Adrenal gland (tissue), 12 donors: ENCODE results near the gene IQSEC1. TPM values are rescaled to one million over a fixed set of nuclear protein-coding genes. Genes with fewer than 3 reads are reported as not detected.

ENCODE experiments used
- DNase-seq, 7 donors: peaks; one replicate each; pipeline ENCODE4 v3.0.0-alpha.2; 2019 to 2020
- H3K27ac ChIP-seq, 5 donors: fragments of 200-600 bp; sonication (generic) in 4 of 5; 1 replicate in 3 of 5; 2 replicates in 2 of 5; pipeline versions ENCODE4 v1.5.1 to v1.8.0; 2016 to 2020; ENCODE audit warnings: mild to moderate bottlenecking in 1 of 5
- H3K27me3 ChIP-seq: fragments of 200-600 bp; 2 replicates; pipeline ENCODE4 v1.8.0; 2021
- H3K36me3 ChIP-seq, 2 donors: fragments of 200-600 bp; replicated peaks in 1 of 2; 1 replicate in 1 of 2; 2 replicates in 1 of 2; pipeline versions ENCODE4 v1.5.1 to v1.8.0; 2018 to 2022
- H3K4me1 ChIP-seq, 2 donors: fragments of 200-600 bp; replicated peaks in 1 of 2; 1 replicate in 1 of 2; 2 replicates in 1 of 2; pipeline versions ENCODE4 v1.5.1 to v1.8.0; 2018 to 2021
- H3K4me3 ChIP-seq, 4 donors: fragments of 200-600 bp; sonication (generic) in 3 of 4; one replicate each; pipeline ENCODE4 v1.5.1; 2016 to 2018
- H3K9me3 ChIP-seq, 3 donors: fragments of 200-600 bp; sonication (generic) in 1 of 3; replicated peaks in 1 of 3; 1 replicate in 2 of 3; 2 replicates in 1 of 3; pipeline versions ENCODE4 v1.5.1 to v1.8.0; 2016 to 2021
- POLR2A ChIP-seq, 2 donors: fragments of 450-650 bp; IDR thresholded peaks; one replicate each; pipeline ENCODE4 v1.6.1; 2017; ENCODE audit warnings: antibody characterized with exemption in 2 of 2, mild to moderate bottlenecking in 2 of 2, moderate library complexity in 1 of 2
- whole genome bisulfite sequencing, 4 donors: extraction: QIAGEN DNeasy Blood & Tissue Kit in 2 of 4; methylation state at CpG; one replicate each; pipeline versions ENCODE4 v1.1.5 to v1.1.7; 2013 to 2017; 5-methylcytosine and 5-hydroxymethylcytosine counted together
- intact Hi-C, 2 donors: fragments of 100-400 bp; cut with DNase I; formaldehyde crosslinking; loops; one replicate each; pipeline versions ENCODE4 v1.14.1 to v1.15.0; 2022 to 2023
- polyA plus RNA-seq, 3 donors: library from polyadenylated mRNA; stranded (reverse); fragments of 200-250 nt in 2 of 3; fragments of 350-450 nt in 1 of 3; fragmentation: Illumina TruSeq in 1 of 3; extraction: RNeasy Lipid Tissue Mini Kit (QIAGEN cat#74804) in 1 of 3; gene quantifications; one replicate each; pipeline ENCODE4 v1.2.3, GENCODE V29; 2013 to 2014
- total RNA-seq, 9 donors: library from RNA; depleted of rRNA in 4 of 9; stranded (reverse); fragments of >200 nt in 4 of 9; fragments of 120-200 nt in 1 of 9; fragmentation: NEBNext Ultra II Directional in 1 of 9; extraction: Animal tissue kit (Norgen Biotek cat#: 25700) in 1 of 9; gene quantifications; one replicate each; pipeline versions ENCODE4 v1.1.0 to v1.2.4, GENCODE V29; 2013 to 2023
- TF ChIP-seq, protein P1 (sequence below), 6 experiments: fragments of 450-650 bp in 4 of 6; fragments of 200-600 bp in 2 of 6; sonication (generic) in 1 of 6; IDR thresholded peaks; 1 replicate in 5 of 6; 2 replicates in 1 of 6; pipeline versions ENCODE4 v1.5.1 to v1.8.0; 2016 to 2021; ENCODE audit warnings: antibody characterized with exemption in 6 of 6, mild to moderate bottlenecking in 2 of 6, moderate library complexity in 1 of 6
- donor health status: healthy with polysubstance abuse.
- donor health status: Bipolar disorder and iron deficiency.
- donor health status: DM: yes; HTN: yes; CAD: no.
- donor health status: DM: no; HTN: no; CAD: no.
- donor health status: DM: no; HTN: no; CAD: no.
- donor health status: DM: yes; HTN: yes; CAD: no.

Gene IQSEC1
- total and polyA plus RNA-seq, 12 donors, result 24.4 to 133 (median 94.2) TPM

GRCh38 chr3:12914088-12914487, 159.1 kb downstream of the IQSEC1 start:
- Histone ChIP-seq H3K27ac (peak overlapping the region in 1 of 5 donors; percentile 12), H3K9me3 (no peaks in the 10 kb centered on the region), H3K4me1 (no peaks in the 10 kb centered on the region), H3K27me3 (no peaks in the 10 kb centered on the region), H3K4me3 (no peak overlapping the region), H3K36me3 (peaks cover 0 to 91% of the 10 kb centered on the region in 2 donors)
- peak in 3 of 7 donors; percentile 58 to 68 (median 60) for DNase-seq
- 50 to 94% (median 59%) methylated on average over 7 of the region's 7 CpGs for WGBS, 4 donors
- TF ChIP-seq, protein P1, sequence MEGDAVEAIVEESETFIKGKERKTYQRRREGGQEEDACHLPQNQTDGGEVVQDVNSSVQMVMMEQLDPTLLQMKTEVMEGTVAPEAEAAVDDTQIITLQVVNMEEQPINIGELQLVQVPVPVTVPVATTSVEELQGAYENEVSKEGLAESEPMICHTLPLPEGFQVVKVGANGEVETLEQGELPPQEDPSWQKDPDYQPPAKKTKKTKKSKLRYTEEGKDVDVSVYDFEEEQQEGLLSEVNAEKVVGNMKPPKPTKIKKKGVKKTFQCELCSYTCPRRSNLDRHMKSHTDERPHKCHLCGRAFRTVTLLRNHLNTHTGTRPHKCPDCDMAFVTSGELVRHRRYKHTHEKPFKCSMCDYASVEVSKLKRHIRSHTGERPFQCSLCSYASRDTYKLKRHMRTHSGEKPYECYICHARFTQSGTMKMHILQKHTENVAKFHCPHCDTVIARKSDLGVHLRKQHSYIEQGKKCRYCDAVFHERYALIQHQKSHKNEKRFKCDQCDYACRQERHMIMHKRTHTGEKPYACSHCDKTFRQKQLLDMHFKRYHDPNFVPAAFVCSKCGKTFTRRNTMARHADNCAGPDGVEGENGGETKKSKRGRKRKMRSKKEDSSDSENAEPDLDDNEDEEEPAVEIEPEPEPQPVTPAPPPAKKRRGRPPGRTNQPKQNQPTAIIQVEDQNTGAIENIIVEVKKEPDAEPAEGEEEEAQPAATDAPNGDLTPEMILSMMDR (IDR thresholded peaks at IDR 0.05), result no peak
- no peak for TF ChIP-seq POLR2A (IDR thresholded peaks at IDR 0.05)
- intact Hi-C loops, result no loop called here

DNA sequence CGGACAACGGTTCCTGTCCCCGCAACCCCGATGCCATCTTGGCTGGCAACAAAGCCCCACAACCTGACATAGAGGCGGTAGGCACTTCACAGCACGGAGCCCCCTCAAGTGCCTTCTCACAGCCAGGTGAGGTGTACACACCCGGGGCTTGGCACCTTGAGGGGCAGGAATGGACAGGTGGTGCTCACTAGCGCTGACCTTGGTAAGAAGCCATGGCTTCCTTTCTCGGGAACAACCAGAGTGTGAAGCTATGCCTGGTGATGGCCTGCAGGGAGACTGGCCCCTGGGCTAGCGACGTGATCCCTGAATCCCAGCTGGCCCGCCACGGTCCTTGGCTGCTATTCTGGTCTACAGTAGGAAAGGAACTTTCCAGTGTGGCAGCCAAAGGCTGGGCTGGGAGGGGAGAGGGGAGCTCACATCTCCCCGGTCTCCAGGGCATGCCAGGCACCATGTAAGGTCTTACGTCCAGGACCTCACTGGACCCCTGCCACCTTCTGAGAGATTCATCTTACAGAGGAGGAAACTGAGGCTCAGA, 161.3 kb downstream of the IQSEC1 start:
- Histone ChIP-seq H3K27me3 (no peaks in the 10 kb centered on the region), H3K36me3 (peaks cover 0 to 91% of the 10 kb centered on the region in 2 donors), H3K9me3 (no peaks in the 10 kb centered on the region), H3K4me3 (no peak overlapping the region), H3K4me1 (no peaks in the 10 kb centered on the region), H3K27ac (no peak overlapping the region)
- DNase-seq, result no peak
- WGBS, 4 donors, result 82 to 94% (median 87%) methylated on average over 2 to 15 of the region's 15 CpGs
- intact Hi-C loops, result no loop called here
- TF ChIP-seq, protein P1 (IDR thresholded peaks at IDR 0.05), result no peak
- no peak for TF ChIP-seq POLR2A (IDR thresholded peaks at IDR 0.05)

GRCh38 chr3:12910356-12911099, 162.7 kb downstream of the IQSEC1 start:
- Histone ChIP-seq H3K36me3 (peaks cover 0 to 92% of the 10 kb centered on the region in 2 donors), H3K4me1 (no peaks in the 10 kb centered on the region), H3K9me3 (no peaks in the 10 kb centered on the region), H3K27ac (no peak overlapping the region), H3K4me3 (no peak overlapping the region), H3K27me3 (no peaks in the 10 kb centered on the region)
- no peak for DNase-seq
- 87 to 93% (median 93%) methylated on average over 2 to 8 of the region's 8 CpGs for WGBS, 4 donors
- intact Hi-C loops, result no loop called here
- TF ChIP-seq, protein P1 (IDR thresholded peaks at IDR 0.05), result no peak

GRCh38 chr3:12909710-12910109, 163.5 kb downstream of the IQSEC1 start:
- no peak overlapping the region for H3K4me3 ChIP-seq
- intact Hi-C loops, result no loop called here
- peaks cover 0 to 93% of the 10 kb centered on the region in 2 donors for H3K36me3 ChIP-seq
- 87 to 94% (median 92%) methylated on average over 5 to 7 of the region's 7 CpGs for WGBS, 4 donors
- no peaks in the 10 kb centered on the region for H3K9me3 ChIP-seq
- no peak for DNase-seq
- H3K4me1 ChIP-seq, result no peaks in the 10 kb centered on the region
- H3K27me3 ChIP-seq, result no peaks in the 10 kb centered on the region
- TF ChIP-seq, protein P1 (IDR thresholded peaks at IDR 0.05), result no peak
- no peak for TF ChIP-seq POLR2A (IDR thresholded peaks at IDR 0.05)
- no peak overlapping the region for H3K27ac ChIP-seq
